HUES6 (cell line): ENCODE measurements around the gene RAMP3.

Source experiments
- H3K27ac ChIP-seq: 2 replicates; pipeline ENCODE4 v1.7.0; 2013; ENCODE audit warnings: low read depth, mild to moderate bottlenecking, low read length, inconsistent platforms
- H3K27me3 ChIP-seq: 2 replicates; pipeline ENCODE4 v1.6.1; 2013; ENCODE audit warnings: low read length; ENCODE audit not compliant: control insufficient read depth, insufficient read depth
- H3K36me3 ChIP-seq: 2 replicates; pipeline ENCODE4 v1.6.1; 2013; ENCODE audit warnings: low read length; ENCODE audit not compliant: control insufficient read depth, insufficient read depth
- H3K4me1 ChIP-seq: 2 replicates; pipeline ENCODE4 v1.6.1; 2013; ENCODE audit warnings: low read length; ENCODE audit not compliant: control insufficient read depth, insufficient read depth
- H3K4me3 ChIP-seq: 2 replicates; pipeline ENCODE4 v1.5.1; 2013; ENCODE audit warnings: low read depth, low read length
- H3K9ac ChIP-seq: one replicate; pipeline ENCODE4 v1.6.1; 2013; ENCODE audit warnings: mild to moderate bottlenecking, low read length
- H3K9me3 ChIP-seq: 2 replicates; pipeline ENCODE4 v1.6.1; 2013; ENCODE audit warnings: low read depth, low read length; ENCODE audit not compliant: control insufficient read depth, insufficient read depth

The RAMP3 gene

DNA sequence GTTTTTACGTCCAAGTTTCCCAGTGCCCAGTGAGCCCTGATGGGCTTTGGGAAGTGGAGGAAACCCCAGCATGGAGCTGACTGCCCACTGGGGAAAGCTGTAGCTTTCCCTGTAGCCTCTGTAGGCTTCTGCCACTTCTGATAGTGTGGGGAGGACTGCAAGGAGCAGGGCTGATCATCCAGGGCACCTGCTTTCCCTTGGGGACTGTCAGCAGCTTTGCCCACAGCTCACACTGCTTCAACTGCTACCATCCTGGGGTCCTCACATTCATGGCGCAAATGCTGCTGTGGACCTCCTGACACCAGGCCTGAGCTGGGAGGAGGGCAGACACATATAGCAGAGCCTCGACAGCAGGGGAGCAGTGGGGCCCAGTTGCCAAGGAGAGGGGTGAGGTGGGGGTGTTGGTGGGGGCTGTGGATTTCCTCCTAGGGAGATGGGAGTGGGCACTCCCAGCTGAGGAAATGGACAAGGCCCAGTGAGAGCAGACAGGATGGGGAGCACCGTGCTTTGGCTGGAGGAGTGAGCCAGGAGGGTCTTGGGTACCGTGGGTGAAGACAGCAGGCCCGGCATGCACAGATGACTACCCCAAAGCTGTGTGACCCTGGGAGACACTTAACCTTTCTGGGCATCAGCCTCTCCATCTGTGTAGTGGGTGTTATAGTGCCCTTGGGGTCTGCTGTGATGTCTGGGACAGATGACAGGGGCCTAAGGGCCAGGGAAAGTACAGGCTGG is 16.2 kb downstream of the RAMP3 start:
- no peaks in the 10 kb centered on the region for H3K27me3 ChIP-seq
- H3K4me3 ChIP-seq: no peak overlapping the region
- H3K36me3 ChIP-seq: no peaks in the 10 kb centered on the region
- no peaks in the 10 kb centered on the region for H3K9me3 ChIP-seq
- H3K4me1 ChIP-seq: no peaks in the 10 kb centered on the region
- H3K9ac ChIP-seq: no peak overlapping the region
- no peak overlapping the region for H3K27ac ChIP-seq

- Histone ChIP-seq H3K4me3 (no peak overlapping the region), H3K9me3 (no peaks in the 10 kb centered on the region), H3K9ac (no peak overlapping the region), H3K36me3 (no peaks in the 10 kb centered on the region), H3K27ac (no peak overlapping the region), H3K27me3 (peaks cover 4% of the 10 kb centered on the region; the same call in 1 of the 2 replicates), H3K4me1 (no peaks in the 10 kb centered on the region)
These were observed 16.7 kb downstream of the RAMP3 start for GRCh38 chr7:45174328-45174610.

- Histone ChIP-seq H3K9ac (no peak overlapping the region), H3K27ac (no peak overlapping the region), H3K4me3 (no peak overlapping the region), H3K36me3 (no peaks in the 10 kb centered on the region), H3K4me1 (no peaks in the 10 kb centered on the region), H3K27me3 (peaks cover 5% of the 10 kb centered on the region; the same call in 1 of the 2 replicates), H3K9me3 (no peaks in the 10 kb centered on the region)
These were observed 17.6 kb downstream of the RAMP3 start for GRCh38 chr7:45174966-45175765.

- H3K36me3 ChIP-seq: no peaks in the 10 kb centered on the region
- peaks cover 7% of the 10 kb centered on the region; the same call in 1 of the 2 replicates for H3K27me3 ChIP-seq
- no peak overlapping the region for H3K27ac ChIP-seq
- no peak overlapping the region for H3K4me3 ChIP-seq
- no peaks in the 10 kb centered on the region for H3K4me1 ChIP-seq
- H3K9ac ChIP-seq: no peak overlapping the region
- H3K9me3 ChIP-seq: no peaks in the 10 kb centered on the region
These were observed 18.5 kb downstream of the RAMP3 start for GRCh38 chr7:45176091-45176490.

DNA sequence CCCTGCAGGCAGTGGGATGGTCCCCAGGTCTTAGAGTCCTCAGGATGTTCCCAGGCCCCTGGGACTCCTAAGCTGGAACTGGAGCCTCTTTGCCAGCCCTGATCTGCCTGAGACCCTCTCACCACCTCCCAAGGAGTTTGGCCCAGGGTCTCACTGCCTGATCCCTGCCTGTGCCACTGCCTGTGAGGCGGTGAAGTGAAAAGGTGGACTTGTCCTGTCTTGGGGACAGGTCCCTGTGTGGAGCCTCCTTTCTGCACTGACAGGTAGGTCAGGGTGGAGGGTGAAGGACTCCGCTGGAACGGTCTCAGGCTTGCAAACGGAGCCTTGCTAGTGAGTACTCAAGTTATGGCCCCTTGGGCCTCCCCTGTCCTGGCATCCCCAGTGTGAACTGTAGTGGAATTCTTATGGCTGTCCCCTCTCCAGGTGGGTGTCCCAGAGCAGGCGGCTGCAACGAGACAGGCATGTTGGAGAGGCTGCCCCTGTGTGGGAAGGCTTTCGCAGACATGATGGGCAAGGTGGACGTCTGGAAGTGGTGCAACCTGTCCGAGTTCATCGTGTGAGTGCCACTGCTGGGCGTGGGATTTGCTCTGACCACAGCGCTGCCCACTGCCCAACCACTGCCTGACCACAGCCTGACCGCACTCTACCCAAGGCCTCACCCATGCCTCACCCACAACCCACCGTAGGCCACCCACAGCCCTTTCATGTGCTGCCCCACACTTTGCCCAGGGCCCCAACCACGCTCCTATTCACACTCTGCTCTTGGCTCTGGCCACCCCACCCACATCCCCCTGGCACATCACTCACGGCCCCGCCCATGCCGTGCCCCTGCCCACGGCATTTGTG is 19.5 kb downstream of the RAMP3 start:
- Histone ChIP-seq H3K27me3 (peaks cover 7% of the 10 kb centered on the region; the same call in 1 of the 2 replicates), H3K9ac (no peak overlapping the region), H3K4me3 (no peak overlapping the region), H3K27ac (no peak overlapping the region), H3K4me1 (no peaks in the 10 kb centered on the region), H3K9me3 (no peaks in the 10 kb centered on the region), H3K36me3 (no peaks in the 10 kb centered on the region)

GRCh38 chr7:45177801-45178200 is 20.2 kb downstream of the RAMP3 start:
- no peak overlapping the region for H3K9ac ChIP-seq
- H3K4me3 ChIP-seq: no peak overlapping the region
- no peaks in the 10 kb centered on the region for H3K36me3 ChIP-seq
- no peaks in the 10 kb centered on the region for H3K4me1 ChIP-seq
- H3K27ac ChIP-seq: no peak overlapping the region
- no peaks in the 10 kb centered on the region for H3K9me3 ChIP-seq
- H3K27me3 ChIP-seq: peaks cover 7% of the 10 kb centered on the region; the same call in 1 of the 2 replicates

- Histone ChIP-seq H3K4me1 (no peaks in the 10 kb centered on the region), H3K9me3 (no peaks in the 10 kb centered on the region), H3K27me3 (peaks cover 7% of the 10 kb centered on the region; the same call in 1 of the 2 replicates), H3K4me3 (no peak overlapping the region), H3K27ac (no peak overlapping the region), H3K36me3 (no peaks in the 10 kb centered on the region), H3K9ac (no peak overlapping the region)
These were observed 20.9 kb downstream of the RAMP3 start for GRCh38 chr7:45178241-45179225.

DNA sequence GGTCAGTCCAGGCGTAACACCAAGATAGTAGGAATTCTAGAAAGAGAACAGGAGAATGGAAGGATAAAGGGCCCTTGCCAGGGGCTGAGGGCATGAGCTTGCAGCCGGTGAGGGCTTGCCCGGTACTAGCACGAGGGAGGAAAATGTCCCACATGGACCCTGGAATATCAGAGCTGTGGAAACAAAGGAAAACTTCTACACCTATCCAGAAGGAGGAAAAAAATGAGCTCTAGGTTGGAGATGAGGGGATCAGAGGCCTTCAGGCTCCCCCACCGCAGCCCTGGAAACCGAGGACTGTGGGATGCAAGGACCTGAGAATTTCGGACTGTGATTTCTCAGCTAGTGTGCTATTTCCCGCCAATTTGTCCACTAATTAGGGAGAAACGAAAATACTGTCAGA is 22.1 kb downstream of the RAMP3 start:
- Histone ChIP-seq H3K4me1 (no peaks in the 10 kb centered on the region), H3K9ac (no peak overlapping the region), H3K9me3 (no peaks in the 10 kb centered on the region), H3K4me3 (no peak overlapping the region), H3K27ac (no peak overlapping the region), H3K36me3 (no peaks in the 10 kb centered on the region), H3K27me3 (peaks cover 7% of the 10 kb centered on the region; the same call in 1 of the 2 replicates)

GRCh38 chr7:45180084-45180986 is 22.7 kb downstream of the RAMP3 start:
- Histone ChIP-seq H3K9ac (no peak overlapping the region), H3K4me1 (no peaks in the 10 kb centered on the region), H3K9me3 (no peaks in the 10 kb centered on the region), H3K27me3 (peaks cover 7% of the 10 kb centered on the region; the same call in 1 of the 2 replicates), H3K4me3 (no peak overlapping the region), H3K36me3 (no peaks in the 10 kb centered on the region), H3K27ac (no peak overlapping the region)
